ENCODE data around the gene FHIT.

GRCh38 chr3:60742606-60743145 is 508.6 kb downstream of the FHIT start:
- no peak for TF ChIP-seq POLR2A (IDR thresholded peaks at IDR 0.05)
- no peak for TF ChIP-seq CTCF (IDR thresholded peaks at IDR 0.05)
- TF ChIP-seq EP300 (IDR thresholded peaks at IDR 0.05): no peak

Data from suprapubic skin (tissue), 3 donors.